ENCODE results near the gene C1QL1.
A peak's percentile ranks its signal among the peaks of the same experiment; 100 is the strongest.

C1QL1 gene

DNA sequence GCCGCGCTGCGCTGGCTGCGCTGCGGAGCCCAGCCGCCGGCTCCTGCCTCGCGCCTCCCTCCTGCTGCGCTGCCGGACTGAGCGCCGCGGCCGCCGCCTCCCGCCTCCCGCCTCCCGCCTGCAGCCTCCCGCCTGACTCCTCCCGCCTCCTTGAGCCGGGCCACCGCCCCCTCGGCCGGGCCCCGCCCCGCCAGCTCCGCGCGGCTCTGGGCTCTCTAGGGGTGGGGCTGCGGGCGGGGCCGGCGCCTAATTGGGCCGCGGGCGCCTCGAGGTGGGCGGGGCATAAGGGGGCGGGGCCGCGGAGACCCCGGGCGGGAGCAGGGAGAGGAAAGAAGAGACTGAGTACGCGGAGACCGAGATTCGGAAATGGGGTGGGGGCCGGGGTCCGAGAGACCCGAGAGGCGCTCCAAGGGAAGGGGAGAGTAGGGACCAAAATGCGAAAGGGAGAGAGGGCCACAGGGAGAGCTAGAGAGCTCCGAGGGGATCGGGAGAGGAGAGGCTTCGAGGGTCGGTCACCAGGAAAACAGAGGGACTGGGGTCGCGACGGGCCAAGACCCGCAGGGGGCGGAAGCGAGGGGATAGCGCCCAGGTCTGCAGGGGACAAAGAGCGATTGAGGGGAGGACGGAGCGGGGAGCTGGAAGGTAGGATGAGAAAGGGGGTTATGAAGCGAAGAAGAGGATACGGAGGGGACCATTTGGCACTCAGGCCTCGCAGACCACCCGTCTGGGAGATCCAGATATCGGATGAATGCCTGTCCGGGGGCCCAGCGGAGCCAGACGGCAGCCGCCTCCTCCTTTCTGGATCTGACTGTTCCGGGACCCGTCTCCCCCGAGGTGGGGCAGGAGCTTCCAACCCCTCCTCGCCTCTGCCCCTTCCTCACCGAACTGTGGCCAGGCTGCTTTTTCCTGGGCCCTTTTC lies at the start of gene C1QL1:
Gene C1QL1 (minus strand): TSS at position 79 of the 919 bp plus-strand sequence. CDS start 255 bp downstream, outside the sequence.
- DNase-seq (ENCODE audit: low spot score): peak; percentile 100

DNA sequence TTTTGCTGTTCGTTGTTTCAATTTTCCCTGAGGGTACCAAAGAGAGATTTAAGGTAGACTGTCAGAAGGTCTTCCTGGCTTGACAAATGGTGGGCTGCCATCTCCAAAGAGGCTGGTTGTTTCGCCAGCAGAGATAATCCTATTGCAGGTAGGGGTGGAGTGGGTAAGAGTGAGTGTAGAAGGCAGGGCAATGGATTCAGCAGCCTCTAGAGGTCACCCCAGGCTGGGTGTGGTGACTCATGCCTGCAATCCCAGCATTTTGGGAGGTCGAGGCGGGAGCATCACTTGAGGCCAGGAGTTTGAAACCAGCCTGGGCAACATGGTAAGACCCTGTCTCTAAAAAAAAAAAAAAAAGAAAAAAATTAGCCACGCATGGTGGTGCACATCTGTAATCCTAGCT lies 48.7 kb upstream of the C1QL1 start:
- peak; percentile 52 for DNase-seq (ENCODE audit: low spot score)

DNA sequence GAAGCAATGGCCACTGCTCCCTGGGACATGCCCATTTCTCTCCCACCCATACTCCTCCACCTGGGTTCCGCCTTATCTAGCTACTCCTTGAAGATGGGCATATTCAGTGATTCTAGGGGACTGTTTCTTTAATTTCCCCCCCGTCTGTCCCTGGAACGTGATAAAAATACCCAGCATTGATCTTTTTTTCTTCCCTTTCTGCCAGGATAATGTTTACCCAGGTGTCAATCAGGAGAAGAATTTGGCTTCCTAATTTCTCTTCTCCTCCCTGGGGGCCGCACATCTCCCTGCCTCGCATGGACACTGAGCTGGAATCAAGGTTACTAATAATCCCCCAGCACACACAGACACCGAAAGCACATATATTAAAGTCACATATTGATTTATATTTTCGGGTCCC lies 48.1 kb upstream of the C1QL1 start:
- DNase-seq (ENCODE audit: low spot score): no peak

DNA sequence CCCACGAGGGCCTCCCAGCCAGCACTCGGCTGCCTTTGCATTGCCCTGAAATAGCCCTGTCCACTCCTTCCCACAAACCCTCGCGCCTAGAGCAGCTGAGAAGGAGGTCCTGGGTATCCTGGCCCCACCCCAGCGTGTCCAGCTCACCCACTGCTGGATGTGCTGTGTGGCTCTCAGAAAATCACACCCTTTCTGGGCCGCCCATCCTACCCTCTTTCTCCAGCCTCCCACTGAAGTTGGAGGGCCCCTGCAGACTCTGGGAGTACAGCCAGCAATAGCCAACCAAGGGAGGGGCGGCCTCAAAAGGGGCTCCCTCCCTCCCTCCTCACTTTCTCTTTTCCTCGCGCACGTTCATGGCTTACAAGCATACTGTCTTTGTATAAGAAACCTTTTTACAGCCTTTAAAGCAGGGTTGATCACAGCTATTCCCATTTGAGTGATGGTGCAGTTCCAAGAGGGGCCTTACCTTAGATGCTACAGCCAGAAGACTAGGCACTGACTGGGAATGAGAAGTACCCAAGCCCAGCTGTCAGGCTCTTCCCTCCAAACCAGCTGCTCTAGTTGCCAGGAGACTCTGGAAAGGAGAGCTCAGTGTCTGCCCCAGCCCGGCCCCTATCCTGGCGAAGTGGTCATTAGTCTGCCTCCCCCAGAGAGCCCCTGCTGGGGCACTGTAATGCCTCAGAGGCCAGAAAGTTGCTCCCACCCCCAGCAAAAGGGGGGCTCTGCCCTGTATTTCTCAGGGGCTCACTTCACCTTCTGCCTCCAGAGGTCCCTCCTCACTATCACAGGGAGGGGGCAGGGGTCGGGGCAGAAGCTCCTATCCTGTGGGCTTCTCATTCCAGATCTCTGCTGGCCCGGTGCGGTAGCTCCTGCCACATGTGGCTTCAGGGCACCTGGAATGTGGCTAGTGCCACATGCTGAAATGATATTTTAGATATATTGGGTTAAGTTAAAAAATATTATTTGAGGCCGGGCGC lies 45.2 kb upstream of the C1QL1 start:
- DNase-seq (ENCODE audit: low spot score): peak; percentile 51

DNA sequence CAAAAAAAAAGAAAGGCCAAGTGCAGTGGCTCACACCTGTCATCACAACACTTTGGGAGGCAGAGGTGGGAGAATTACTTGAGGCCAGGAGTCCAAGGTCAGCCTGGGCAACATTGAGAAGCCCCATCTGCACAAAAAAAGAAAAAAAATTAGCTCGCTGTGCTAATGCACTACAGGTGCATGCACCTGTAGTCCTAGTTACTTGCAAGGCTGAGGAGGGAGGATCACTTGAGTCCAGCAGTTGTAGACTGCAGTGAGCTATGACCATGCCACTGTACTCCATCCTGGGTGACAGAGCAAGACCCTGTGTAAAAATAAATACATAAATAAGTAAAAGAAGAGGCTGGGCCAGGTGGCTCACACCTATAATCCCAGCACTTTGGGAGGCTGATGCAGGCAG lies 43.7 kb upstream of the C1QL1 start:
- no peak for DNase-seq (ENCODE audit: low spot score)

DNA sequence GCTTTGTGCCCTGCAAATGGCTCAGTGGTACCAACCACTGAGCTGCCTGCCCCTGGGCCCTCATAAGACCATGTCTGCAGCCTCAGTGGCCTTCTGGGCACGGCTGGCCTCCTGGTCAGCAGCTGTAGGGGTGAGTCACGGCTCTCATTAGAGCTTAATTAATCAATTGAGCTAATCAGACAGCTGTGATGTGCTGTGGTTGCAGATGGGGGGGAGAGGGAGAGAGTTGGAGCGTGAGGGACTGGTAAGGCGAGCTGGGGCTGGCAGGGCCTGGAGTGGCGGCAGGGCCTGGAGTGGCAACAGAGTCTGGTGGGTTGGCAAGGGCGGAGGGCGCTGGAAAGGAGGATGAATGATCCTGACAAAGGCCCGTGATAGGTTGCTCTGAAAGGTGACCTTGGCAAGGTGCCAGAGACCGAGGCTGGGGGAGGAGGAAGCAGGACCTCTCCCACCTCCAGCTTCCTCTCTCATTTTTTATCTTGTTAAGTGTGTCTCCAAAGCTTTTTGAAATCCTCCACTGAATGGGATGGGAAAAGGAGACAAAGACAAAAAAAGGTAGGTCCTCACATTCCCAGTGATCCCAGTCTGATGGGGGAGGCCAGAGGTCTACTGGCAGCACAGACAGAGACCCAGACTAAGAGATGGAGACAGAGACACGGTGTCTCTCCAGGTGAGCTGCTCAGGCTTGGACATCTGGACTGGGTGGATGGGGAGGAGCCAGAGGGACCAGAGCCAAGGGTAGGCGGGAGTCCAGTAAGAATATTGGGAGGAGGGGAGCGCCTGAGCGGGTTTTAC lies 41.8 kb upstream of the C1QL1 start:
- no peak for DNase-seq (ENCODE audit: low spot score)

DNA sequence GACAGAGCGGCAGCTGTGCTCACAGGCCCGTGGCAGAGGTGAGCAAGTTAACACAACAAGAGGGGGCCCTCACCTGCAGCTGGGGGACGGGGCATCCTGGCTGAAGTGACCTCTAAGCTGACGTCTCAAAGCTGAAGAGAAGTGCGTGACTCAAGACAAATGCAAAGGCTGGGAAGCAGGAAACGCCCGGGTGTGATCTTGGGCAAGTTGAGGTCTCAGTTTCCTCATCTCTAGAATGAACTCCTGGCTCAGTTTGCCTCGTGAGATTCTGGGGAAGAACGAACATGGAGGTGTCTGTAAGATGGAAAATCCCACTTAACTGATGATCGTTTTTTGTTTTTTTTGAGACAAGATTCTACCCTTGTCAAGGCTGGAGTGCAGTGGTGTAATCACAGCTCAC lies 40.1 kb upstream of the C1QL1 start:
- no peak for DNase-seq (ENCODE audit: low spot score)

DNA sequence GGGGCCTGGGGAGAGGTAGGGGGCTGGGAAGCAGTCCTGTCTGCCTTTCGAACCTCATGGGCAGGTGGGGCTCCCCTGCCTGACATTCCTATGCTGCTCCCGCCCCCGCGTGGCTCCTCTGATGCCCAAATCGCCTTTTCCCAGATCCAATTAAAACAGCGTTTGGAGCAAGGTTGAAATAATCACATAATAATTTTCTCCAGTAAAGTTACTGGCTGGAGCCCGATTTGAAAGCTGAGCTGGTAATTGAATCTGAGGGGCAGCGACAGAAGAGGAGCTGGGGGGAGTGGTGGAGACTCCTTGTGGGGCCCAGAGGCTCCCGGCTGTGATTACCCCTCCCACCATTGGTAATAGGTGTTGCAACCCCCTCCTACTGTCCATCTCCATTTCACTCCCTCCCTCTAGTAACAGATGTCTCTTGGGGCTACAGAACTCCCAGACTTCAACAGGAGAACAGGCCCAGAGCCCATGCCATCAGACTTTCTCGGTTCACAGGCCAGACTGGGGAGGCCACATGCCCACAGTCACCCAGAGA lies 38.9 kb upstream of the C1QL1 start:
- DNase-seq (ENCODE audit: low spot score): peak; percentile 87

DNA sequence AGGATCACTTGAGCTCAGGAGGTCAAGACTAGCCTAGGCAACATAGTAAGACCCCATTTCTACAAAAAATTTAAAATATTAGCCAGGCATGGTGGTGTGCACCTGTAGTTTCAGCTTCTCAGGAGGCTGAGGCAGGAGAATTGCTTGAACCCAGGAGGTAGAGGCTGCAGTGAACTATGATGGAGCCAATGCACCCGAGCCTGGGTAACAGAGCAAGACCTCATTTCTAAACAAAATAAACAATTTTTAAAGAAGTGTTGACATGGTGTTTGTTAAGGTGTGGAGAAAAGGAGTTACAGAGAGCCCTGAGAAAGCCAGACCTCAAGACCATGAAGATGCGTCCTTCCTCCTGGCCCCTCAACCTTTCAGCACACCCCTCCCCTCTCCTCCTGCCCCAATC lies 37.6 kb upstream of the C1QL1 start:
- DNase-seq (ENCODE audit: low spot score): no peak

DNA sequence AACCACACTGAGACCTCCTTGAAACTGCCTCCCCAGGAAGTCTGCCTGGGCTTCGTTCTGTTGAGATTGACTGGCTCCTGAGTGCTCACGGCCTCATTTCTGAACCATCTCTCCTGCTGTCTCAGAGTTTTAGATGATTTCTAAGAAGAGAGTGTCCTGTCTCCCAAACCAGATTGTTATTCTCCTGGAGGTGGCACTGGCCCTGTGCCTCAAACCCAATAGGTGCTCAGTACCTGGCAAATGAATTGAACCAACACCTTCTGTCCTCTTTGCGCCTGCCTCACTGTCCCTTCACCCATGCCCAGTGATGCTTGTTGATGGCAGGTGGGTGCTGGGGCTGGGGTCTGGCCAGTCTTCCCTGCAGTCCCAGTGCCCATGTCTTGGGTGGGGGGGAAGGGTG lies 36.3 kb upstream of the C1QL1 start:
- no peak for DNase-seq (ENCODE audit: low spot score)

DNA sequence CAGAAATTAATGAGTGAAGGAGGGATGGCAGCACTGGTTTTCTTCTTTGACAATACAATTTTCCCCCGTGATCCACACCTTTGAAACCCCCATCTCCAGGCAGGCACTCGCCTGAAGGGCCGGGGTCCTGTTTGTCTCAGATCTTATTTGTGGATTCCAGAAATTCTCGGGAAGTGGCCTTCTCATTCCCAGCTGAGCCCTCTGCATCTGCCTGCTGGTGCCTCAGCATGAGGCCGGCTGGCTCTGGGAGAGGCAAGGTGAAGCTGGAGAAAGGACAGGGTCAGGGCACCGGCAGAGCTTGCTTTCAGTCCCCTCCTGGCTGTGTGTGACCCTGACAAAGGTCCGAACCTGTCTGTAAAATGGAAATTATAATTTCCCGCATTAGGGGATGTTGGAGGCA lies 35.8 kb upstream of the C1QL1 start:
- DNase-seq (ENCODE audit: low spot score): no peak

DNA sequence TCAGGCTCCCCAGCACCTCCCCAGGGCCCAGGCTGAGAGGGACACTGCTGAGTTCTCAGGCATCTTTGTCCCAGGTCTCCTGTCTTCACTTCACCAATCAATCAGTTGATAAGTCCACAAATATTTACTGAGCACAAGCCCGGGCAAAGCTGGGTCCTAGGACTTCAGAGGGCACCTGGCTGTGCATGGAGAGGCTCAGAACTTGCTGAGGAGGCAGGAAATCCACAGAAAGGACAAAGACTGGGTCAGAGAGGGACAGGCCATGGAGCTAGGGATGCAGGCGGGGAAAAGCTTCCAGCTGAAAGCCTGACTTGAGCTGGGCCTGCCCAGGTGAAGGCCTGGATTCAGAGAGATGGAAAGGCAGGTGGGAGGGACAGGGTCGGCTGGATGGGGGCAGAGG lies 33.2 kb upstream of the C1QL1 start:
- DNase-seq (ENCODE audit: low spot score): no peak

DNA sequence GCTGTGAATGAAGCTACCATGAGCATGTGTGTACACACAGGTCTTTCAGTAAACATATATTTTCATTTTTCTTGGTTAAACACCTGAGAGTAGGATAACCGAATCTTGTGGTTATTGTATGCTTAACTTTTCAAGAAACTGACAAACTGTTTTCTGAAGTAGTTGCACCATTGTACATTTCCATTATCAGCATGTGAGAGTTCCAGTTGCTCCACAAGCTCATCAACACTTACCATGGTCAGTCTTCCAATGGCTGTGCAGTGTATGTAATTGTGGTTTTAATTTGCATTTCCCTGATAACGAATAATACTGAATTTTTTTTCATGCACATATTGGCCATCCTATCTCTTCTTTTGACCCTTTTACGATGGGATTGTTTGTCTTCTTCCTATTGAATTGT lies 31.3 kb upstream of the C1QL1 start:
- DNase-seq (ENCODE audit: low spot score): no peak

DNA sequence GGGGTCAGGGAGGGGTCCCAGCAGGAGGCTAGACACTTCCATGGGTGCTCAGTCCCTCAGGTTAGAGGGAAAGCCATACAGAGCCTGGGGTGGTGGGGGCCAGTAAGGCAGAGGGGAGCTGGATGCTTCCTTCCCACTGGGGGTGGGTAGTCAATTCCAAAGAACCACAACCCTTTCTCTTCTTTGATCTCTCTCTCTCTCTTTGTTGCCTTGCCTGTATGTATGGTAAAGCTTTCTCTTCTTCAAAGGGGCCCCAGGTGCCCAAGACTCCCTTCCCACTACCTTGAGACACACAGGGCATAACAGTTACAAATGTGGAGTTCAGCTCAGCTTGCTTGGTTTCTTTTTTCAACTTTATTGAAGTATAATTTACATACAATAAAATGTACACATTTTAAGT lies 30.5 kb upstream of the C1QL1 start:
- DNase-seq (ENCODE audit: low spot score): no peak

DNA sequence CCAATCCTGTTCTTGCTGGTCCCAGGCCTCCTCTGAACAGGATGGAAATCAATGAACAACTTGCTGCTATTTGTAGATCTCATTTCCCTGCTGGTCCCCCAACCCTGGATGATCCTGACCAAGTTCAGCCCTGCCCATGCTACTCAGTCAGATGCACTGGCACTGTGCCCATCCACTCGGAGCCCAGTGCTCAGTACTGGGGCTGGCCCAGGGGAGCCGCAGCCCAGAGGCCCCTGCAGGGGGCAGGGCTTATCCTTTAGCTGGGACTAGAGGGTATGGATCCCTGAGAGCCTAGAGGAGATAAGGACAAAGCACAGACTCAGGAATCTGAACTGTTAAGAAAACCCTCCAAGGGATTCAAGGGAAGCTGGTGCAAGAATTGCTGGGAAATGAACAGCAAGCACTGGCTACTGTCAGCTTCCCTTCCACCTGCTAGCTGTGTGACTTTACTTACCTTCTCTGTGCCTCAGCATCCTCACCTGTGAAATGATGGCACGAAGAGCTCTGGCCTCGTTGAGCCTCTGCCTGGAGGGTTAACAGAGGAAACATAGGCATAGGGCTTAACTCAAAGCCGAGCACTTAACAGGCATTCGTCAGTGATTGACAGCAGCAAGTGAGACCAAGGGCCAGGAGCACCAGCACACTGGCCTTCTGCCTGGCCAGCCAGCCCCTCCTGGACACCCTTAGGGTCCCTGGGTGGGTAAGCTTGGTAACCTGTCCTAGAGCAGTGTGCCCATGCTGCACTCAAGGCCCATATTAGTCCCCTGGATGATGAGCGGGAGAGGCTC lies 29.8 kb upstream of the C1QL1 start:
- DNase-seq (ENCODE audit: low spot score): no peak

DNA sequence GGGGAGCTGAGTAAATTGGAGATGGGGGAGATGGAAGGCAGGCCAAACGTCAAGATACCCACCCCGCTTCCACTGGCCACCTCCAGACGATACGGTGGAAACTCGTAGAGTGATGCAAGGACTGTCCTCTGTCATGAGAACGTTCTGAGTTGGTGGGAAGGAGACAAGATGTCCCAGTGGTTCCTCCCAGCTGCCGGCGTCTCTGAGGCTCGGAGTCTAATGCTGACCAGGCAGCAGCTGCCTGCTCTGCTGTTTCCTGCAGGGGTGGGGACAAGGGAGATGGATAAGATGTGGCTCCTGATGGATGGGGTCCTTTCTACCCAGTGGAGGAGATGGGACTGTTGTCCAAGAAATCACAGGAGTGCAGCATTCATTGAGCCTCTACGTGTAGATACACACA lies 28.2 kb upstream of the C1QL1 start:
- no peak for DNase-seq (ENCODE audit: low spot score)

DNA sequence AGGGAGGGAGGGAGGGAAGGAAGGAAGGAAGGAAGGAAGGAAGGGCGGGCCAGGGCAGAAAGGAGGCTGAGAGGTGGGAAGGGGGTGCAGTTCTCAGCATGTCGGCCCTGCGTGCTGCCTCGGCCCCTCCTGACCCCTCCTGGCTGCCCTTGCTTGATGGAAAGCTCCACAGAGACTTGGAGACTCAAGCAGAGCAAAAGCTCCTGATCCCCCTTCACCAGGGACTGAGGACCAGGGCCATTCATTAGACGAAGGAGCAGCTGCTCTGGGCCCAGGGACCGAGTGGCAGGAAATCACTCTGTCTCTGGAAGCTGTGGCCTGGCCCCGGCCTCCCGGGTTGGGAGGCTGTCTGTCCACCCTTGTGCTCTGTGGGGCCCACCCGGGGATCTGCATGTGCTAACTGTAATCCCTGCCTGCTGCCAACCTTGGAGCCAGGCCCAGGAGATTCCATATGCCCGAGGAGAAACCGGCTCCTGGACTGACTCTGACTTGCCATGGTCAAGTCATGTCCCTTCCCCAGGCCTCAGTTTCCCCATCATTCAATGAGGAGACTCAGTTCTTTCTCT lies 27.4 kb upstream of the C1QL1 start:
- DNase-seq (ENCODE audit: low spot score): no peak

DNA sequence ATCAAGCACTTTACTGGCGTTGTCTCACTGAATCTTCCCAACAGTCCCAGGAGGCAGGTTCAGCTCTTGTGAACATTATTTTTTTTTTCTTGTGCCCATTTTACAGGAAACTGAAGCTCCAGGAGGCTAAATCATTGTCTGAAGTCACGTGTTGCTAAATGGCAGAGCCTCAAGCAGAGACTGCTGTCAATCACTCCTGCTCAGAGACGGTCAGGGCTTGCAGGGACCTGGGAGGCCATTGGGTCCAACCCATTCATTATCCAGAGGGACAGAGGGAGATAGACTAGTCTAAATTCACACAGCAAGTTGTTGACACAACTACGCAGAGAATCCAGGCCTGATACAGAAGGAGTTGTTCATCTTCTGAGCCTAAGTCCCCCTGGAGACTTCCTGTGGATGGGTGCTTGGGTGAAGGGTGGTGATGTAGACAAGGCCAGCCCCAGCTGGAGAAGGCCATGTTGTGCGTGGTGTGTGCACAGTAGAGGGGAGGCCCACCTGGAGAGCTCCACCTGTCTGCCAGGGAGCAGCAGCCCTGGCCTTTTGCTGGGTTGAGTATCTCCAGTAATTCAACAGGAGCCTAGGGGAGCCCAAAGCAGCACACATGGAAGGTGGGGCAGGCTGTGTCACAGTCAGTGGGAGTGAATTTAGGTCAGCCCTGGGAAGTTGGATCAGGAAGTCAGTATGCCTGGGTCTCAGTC lies 24.3 kb upstream of the C1QL1 start:
- DNase-seq (ENCODE audit: low spot score): no peak

DNA sequence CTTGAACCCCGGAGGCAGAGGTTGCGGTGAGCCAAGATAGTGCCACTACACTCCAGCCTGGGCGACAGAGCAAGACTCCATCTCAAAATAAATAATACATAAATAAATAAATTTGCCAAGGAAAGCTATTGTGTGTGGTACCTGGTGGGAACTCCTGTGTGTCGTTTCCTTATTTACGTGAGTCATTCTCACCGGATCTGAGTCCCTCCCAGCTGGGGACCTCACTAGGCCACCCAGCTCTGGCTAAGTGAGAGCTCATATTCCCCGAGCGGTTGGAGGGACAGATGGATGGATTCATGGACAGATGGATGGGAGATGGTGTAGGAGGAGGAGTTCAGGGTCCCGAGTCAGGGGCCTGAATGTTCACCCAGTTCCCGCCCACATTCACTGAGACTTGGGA lies 22.9 kb upstream of the C1QL1 start:
- DNase-seq (ENCODE audit: low spot score): no peak

DNA sequence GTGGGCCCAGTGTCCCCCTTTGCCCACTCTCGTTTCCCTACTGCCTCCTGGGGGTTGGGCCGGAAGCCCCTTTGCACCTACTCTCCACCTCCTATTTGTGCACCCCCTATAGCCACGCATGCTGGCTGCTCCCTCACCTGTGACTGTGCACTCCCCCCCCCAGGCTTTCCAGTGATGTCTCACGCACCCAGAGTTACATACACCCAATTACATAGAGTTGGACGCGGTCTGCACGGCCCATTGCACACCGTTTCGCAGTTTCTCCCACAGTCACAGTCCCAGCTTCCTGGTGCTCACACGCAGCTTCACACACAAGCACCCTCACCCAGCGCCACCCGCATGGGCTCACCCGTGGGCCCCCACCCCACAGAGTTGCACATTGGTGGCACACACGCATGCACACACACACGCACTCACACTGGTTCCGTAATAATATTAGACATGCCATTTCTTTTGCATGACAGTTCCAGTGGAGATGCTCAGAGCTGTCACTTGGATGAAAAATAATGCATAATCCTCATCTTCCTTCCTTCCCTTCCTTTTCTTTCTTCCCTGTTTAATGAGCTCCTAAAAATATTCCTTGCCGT lies 21.5 kb upstream of the C1QL1 start:
- no peak for DNase-seq (ENCODE audit: low spot score)

Data from iPS-NIHi11 (cell line).